ENCODE results near the gene ANKS1A. TPM values are rescaled to one million over a fixed set of nuclear protein-coding genes. Genes with fewer than 3 reads are reported as not detected.
"Not testable (repeated sequence)": the region's sequence is repeated elsewhere in the genome, so short reads cannot be mapped to it uniquely, and the experiment has no call there.

The ANKS1A gene
- total RNA-seq, 1 donor: 4.8 TPM

GRCh38 chr6:34976239-34976638 lies 87.2 kb downstream of the ANKS1A start:
- Histone ChIP-seq H3K9me3 (ENCODE audit: low read depth, low read length) (no peaks in the 10 kb centered on the region), H3K4me1 (ENCODE audit: insufficient read depth, low read length) (no peaks in the 10 kb centered on the region), H3K4me3 (ENCODE audit: low read length) (no peak overlapping the region), H3K27me3 (ENCODE audit: insufficient read depth, low read length) (no peaks in the 10 kb centered on the region)

- Histone ChIP-seq H3K4me1 (ENCODE audit: insufficient read depth, low read length) (no peaks in the 10 kb centered on the region), H3K9me3 (ENCODE audit: low read depth, low read length) (no peaks in the 10 kb centered on the region), H3K27me3 (ENCODE audit: insufficient read depth, low read length) (no peaks in the 10 kb centered on the region), H3K4me3 (ENCODE audit: low read length) (no peak overlapping the region)
Measured at GRCh38 chr6:34979218-34979617, 90.2 kb downstream of the ANKS1A start.

GRCh38 chr6:34979994-34980393 lies 90.9 kb downstream of the ANKS1A start:
- H3K4me3 ChIP-seq (ENCODE audit: low read length): no peak overlapping the region
- no peaks in the 10 kb centered on the region for H3K27me3 ChIP-seq (ENCODE audit: insufficient read depth, low read length)
- no peaks in the 10 kb centered on the region for H3K9me3 ChIP-seq (ENCODE audit: low read depth, low read length)
- no peaks in the 10 kb centered on the region for H3K4me1 ChIP-seq (ENCODE audit: insufficient read depth, low read length)

DNA sequence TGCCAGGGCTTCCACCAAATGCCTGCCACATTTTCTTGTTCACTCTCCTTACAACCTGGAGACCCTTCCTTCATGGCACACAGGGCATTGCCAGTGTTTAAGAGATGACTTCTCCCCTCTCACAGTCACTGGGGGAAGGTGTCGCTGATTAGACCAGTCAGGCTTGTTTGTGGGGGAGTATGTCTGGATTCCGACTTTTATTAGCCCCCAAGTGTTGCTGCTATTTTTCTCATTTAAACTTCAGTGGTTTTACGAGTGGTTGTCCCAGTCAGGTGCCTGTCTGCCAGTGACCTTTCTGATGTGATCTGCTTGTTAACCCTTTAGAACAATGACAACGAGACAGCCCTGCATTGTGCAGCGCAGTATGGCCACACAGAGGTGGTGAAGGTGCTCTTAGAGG lies 92.3 kb downstream of the ANKS1A start:
- no peaks in the 10 kb centered on the region for H3K4me1 ChIP-seq (ENCODE audit: insufficient read depth, low read length)
- H3K9me3 ChIP-seq (ENCODE audit: low read depth, low read length): no peaks in the 10 kb centered on the region
- no peaks in the 10 kb centered on the region for H3K27me3 ChIP-seq (ENCODE audit: insufficient read depth, low read length)
- H3K4me3 ChIP-seq (ENCODE audit: low read length): no peak overlapping the region

- no peak overlapping the region for H3K4me3 ChIP-seq (ENCODE audit: low read length)
- H3K27me3 ChIP-seq (ENCODE audit: insufficient read depth, low read length): no peaks in the 10 kb centered on the region
- no peaks in the 10 kb centered on the region for H3K9me3 ChIP-seq (ENCODE audit: low read depth, low read length)
- no peaks in the 10 kb centered on the region for H3K4me1 ChIP-seq (ENCODE audit: insufficient read depth, low read length)
Measured at GRCh38 chr6:34981951-34982350, 92.9 kb downstream of the ANKS1A start.

GRCh38 chr6:34982424-34982852 lies 93.4 kb downstream of the ANKS1A start:
- Histone ChIP-seq H3K4me3 (ENCODE audit: low read length) (no peak overlapping the region), H3K27me3 (ENCODE audit: insufficient read depth, low read length) (no peaks in the 10 kb centered on the region), H3K9me3 (ENCODE audit: low read depth, low read length) (no peaks in the 10 kb centered on the region), H3K4me1 (ENCODE audit: insufficient read depth, low read length) (no peaks in the 10 kb centered on the region)

DNA sequence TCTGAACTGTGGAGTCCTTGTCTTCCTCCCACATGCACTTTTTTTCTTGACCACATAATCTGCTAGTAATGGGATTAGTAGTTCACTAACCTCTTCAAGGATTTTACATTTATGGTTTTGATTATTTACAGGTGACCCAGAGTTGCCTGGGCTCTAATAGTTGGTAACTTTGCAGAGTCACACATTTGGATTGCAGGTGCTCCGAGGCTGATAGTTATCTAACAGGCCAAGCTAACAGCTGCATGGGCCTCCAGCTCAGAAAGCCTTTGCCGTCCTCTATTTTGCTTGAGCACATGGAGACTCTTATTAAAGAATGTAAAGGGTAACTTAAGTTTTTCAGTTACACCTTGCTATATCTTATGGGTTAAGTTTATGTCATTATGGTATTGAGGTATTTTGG lies 95.4 kb downstream of the ANKS1A start:
- Histone ChIP-seq H3K4me3 (ENCODE audit: low read length) (no peak overlapping the region), H3K4me1 (ENCODE audit: insufficient read depth, low read length) (no peaks in the 10 kb centered on the region), H3K9me3 (ENCODE audit: low read depth, low read length) (no peaks in the 10 kb centered on the region), H3K27me3 (ENCODE audit: insufficient read depth, low read length) (no peaks in the 10 kb centered on the region)

DNA sequence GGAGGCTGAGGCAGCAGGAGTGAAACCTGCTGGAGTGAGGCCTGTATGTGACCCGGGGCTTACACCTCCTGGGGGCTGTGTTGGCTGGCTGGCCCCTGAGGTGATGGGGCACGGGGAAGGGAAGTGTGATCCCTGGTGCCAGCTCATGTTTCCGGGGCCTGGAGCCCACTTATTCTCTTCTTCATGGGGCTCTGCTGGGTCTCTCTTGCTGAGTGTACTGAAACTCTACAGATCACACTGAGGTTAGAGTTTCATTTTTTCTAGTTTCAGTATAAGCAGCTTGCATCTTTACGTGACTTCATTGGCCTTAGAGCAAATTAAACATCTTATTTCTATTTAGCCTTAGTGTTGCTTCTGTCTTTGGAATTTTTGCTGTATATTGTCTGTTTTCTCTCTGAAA lies 96.2 kb downstream of the ANKS1A start:
- H3K27me3 ChIP-seq (ENCODE audit: insufficient read depth, low read length): no peaks in the 10 kb centered on the region
- H3K4me1 ChIP-seq (ENCODE audit: insufficient read depth, low read length): no peaks in the 10 kb centered on the region
- H3K9me3 ChIP-seq (ENCODE audit: low read depth, low read length): no peaks in the 10 kb centered on the region
- no peak overlapping the region for H3K4me3 ChIP-seq (ENCODE audit: low read length)

DNA sequence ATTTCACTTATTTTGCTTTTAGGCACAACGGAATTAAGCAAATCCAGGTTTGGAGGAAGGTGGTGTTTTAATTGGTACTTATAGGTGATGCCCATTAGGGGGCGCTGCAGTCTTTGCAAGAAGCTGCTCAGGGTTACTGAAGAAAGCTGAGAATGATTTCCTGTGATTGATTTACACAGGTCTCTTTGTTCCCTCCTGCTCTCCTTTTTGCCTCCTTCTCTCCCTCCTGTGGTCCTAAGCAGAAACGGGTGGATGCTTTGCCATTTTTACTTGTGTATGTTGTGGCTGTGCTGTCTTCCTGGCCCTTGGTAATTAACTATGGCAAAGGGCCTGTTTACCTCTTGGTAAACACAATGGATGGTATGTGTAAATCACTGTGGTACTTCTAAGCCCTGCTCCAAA lies 97.8 kb downstream of the ANKS1A start:
- H3K4me3 ChIP-seq (ENCODE audit: low read length): no peak overlapping the region
- no peaks in the 10 kb centered on the region for H3K9me3 ChIP-seq (ENCODE audit: low read depth, low read length)
- no peaks in the 10 kb centered on the region for H3K27me3 ChIP-seq (ENCODE audit: insufficient read depth, low read length)
- no peaks in the 10 kb centered on the region for H3K4me1 ChIP-seq (ENCODE audit: insufficient read depth, low read length)

GRCh38 chr6:34987506-34987905 lies 98.5 kb downstream of the ANKS1A start:
- Histone ChIP-seq H3K4me1 (ENCODE audit: insufficient read depth, low read length) (no peaks in the 10 kb centered on the region), H3K4me3 (ENCODE audit: low read length) (no peak overlapping the region), H3K9me3 (ENCODE audit: low read depth, low read length) (no peaks in the 10 kb centered on the region), H3K27me3 (ENCODE audit: insufficient read depth, low read length) (no peaks in the 10 kb centered on the region)

DNA sequence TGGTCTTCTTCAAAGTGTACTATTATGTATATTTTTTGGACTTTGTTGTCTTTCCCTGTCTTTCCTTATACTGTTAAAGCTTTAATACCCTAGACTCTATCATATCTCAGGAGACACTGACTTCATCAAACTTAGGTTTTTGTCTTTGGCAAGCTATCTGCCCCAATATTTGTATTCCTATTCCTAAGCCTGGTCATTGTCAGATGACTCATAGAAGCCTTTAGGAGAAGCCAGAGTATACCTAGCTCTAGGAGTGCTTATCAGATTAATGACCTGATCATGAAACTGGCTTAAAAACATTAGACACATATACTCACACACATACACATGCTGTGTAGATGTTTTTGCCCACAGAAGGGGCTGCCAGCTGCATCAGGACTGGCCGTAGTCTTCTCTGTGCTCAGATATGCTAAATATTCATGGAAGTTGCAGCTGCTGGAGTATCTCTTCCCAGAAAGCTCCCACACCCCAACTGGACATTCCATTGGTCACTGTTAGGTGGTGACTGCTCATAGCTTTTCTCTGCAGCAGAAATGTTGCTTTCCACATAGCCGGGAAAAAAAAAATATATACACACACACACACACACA lies 102.0 kb downstream of the ANKS1A start:
- no peak overlapping the region for H3K4me3 ChIP-seq (ENCODE audit: low read length)
- H3K27me3 ChIP-seq (ENCODE audit: insufficient read depth, low read length): no peaks in the 10 kb centered on the region

DNA sequence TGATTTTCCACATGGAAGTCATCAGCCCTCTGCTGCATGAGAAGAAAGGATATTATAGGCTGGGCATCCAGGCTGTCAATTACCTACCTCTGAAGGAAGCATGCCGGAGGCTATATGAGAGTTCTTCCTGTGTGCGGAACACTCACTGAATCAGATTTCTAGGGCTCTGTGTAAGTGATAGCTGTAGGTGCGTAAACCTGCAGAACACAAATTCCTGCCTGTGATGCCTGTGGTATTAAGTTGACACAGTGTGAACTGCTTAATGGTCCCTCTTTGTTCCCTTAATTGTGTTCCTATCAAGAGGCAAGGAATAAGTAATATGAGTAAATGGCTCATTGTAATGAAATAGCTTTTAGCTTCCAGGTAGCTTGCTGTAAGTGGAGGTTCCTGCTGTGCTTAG lies 103.3 kb downstream of the ANKS1A start:
- Histone ChIP-seq H3K4me3 (ENCODE audit: low read length) (no peak overlapping the region), H3K27me3 (ENCODE audit: insufficient read depth, low read length) (no peaks in the 10 kb centered on the region), H3K9me3 (ENCODE audit: low read depth, low read length) (no peaks in the 10 kb centered on the region), H3K4me1 (ENCODE audit: insufficient read depth, low read length) (no peaks in the 10 kb centered on the region)

More for the DNA sequence above, 102.0 kb downstream of the ANKS1A start:
- H3K4me1 ChIP-seq (ENCODE audit: insufficient read depth, low read length): no peaks in the 10 kb centered on the region
- H3K9me3 ChIP-seq (ENCODE audit: low read depth, low read length): no peaks in the 10 kb centered on the region

GRCh38 chr6:34993213-34993612 lies 104.2 kb downstream of the ANKS1A start:
- H3K9me3 ChIP-seq (ENCODE audit: low read depth, low read length): no peaks in the 10 kb centered on the region
- H3K4me1 ChIP-seq (ENCODE audit: insufficient read depth, low read length): no peaks in the 10 kb centered on the region
- no peaks in the 10 kb centered on the region for H3K27me3 ChIP-seq (ENCODE audit: insufficient read depth, low read length)
- H3K4me3 ChIP-seq (ENCODE audit: low read length): no peak overlapping the region

DNA sequence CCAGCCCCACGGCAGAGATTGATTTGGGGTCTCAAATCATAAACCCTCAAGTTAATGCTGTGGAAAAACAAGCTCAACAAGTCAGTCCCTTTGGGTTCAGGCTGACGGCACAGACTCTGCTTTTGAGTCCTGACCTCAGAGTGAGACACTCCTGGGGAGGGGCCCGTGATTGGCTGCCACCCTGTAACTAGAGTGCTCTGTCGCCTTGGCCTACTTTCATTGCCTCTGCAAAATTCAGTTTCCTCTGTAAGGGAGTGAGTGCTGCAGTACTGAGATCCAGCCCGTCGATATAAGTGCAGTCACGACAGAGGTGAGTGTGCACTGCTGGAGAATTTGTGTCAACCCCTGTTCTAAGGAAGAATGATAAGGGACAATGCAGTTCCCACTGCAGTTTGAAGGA lies 105.6 kb downstream of the ANKS1A start:
- no peaks in the 10 kb centered on the region for H3K4me1 ChIP-seq (ENCODE audit: insufficient read depth, low read length)
- H3K9me3 ChIP-seq (ENCODE audit: low read depth, low read length): no peaks in the 10 kb centered on the region
- H3K27me3 ChIP-seq (ENCODE audit: insufficient read depth, low read length): no peaks in the 10 kb centered on the region
- H3K4me3 ChIP-seq (ENCODE audit: low read length): no peak overlapping the region

DNA sequence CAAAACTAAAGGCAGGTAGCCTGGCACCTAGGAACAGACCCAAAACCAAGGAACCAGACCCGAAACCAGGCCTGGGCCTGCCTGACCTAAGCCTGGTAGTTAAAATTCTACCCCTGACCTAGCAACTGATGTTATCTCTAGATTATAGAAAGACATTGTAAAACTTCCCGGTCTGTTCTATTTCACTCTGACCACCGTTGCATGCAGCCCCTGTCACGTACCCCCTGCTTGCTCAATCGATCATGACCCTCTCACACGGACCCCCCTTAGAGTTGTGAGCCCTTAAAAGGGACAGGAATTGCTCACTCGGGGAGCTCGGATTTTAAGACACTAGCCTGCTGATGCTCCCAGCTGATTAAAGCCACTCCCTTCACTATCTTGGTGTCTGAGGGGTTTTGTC lies 109.4 kb downstream of the ANKS1A start:
- not testable (repeated sequence) for H3K27me3 ChIP-seq (ENCODE audit: insufficient read depth, low read length); H3K4me1 ChIP-seq (ENCODE audit: insufficient read depth, low read length); H3K9me3 ChIP-seq (ENCODE audit: low read depth, low read length); H3K4me3 ChIP-seq (ENCODE audit: low read length)

DNA sequence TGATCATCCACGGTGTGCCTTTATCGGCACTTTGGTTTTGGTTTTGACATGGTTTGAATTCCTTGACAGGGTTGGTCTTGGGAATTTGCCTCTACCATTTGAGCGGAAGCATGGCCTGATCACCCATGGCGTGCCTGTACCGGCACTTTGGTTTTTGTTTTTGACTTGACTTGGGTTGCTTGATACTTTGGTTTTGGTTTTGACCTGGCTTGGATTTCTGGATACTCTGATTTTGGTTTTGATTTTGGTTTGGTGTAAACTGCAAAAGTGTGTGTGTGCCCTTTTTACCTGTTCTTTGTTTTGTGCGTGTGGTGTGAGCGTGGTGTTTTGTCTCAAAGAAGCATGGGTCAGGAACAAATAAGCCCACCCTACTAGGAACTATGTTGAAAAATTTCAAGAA lies 110.1 kb downstream of the ANKS1A start:
- H3K4me3 ChIP-seq (ENCODE audit: low read length); H3K27me3 ChIP-seq (ENCODE audit: insufficient read depth, low read length); H3K4me1 ChIP-seq (ENCODE audit: insufficient read depth, low read length); H3K9me3 ChIP-seq (ENCODE audit: low read depth, low read length): not testable (repeated sequence)
